RWPE2 (cell line): ENCODE measurements around the gene LDLRAD3.
A peak's percentile ranks its signal among the peaks of the same experiment; 100 is the strongest.

Experiments
- ATAC-seq: fragments of 200-7000 bp; cut with Tn5 transposase; 3 replicates; pipeline ENCODE4 v1.9.1; 2021; ENCODE audit warnings: low read depth
- DNase-seq: peaks from one replicate; pipeline ENCODE4 v3.0.0-alpha.2; 2020; ENCODE audit warnings: low spot score
- H3K27ac ChIP-seq: fragments of 450-650 bp; 2 replicates; pipeline ENCODE4 v1.5.1; 2017; ENCODE audit warnings: mild to moderate bottlenecking; ENCODE audit not compliant: poor library complexity, severe bottlenecking
- H3K27me3 ChIP-seq: fragments of 250-450 bp; sonication (Bioruptor Pico); 2 replicates; pipeline ENCODE4 v1.5.1; 2021; ENCODE audit warnings: mild to moderate bottlenecking, moderate library complexity; ENCODE audit not compliant: insufficient read depth, poor library complexity, severe bottlenecking
- H3K36me3 ChIP-seq: fragments of 250-450 bp; sonication (Bioruptor Pico); 2 replicates; pipeline ENCODE4 v1.5.1; 2020; ENCODE audit warnings: low read depth, mild to moderate bottlenecking, moderate library complexity
- H3K4me1 ChIP-seq: fragments of 250-450 bp; sonication (Bioruptor Pico); 2 replicates; pipeline ENCODE4 v1.5.1; 2021; ENCODE audit warnings: mild to moderate bottlenecking, moderate library complexity; ENCODE audit not compliant: insufficient read depth, poor library complexity, severe bottlenecking
- H3K4me3 ChIP-seq: fragments of 250-450 bp; sonication (Bioruptor Pico); 2 replicates; pipeline ENCODE4 v1.5.1; 2021; ENCODE audit warnings: mild to moderate bottlenecking, moderate library complexity; ENCODE audit not compliant: severe bottlenecking
- H3K9me3 ChIP-seq: fragments of 250-450 bp; sonication (Bioruptor Pico); 2 replicates; pipeline ENCODE4 v1.5.1; 2021; ENCODE audit warnings: mild to moderate bottlenecking, moderate library complexity; ENCODE audit not compliant: severe bottlenecking
- TF ChIP-seq, protein P1 (sequence below): fragments of 450-650 bp; IDR thresholded peaks from one replicate; pipeline ENCODE4 v1.5.1; 2017; ENCODE audit warnings: mild to moderate bottlenecking, moderate library complexity; ENCODE audit not compliant: poor library complexity, severe bottlenecking

The LDLRAD3 gene

GRCh38 chr11:36127550-36127949, 183.7 kb downstream of the LDLRAD3 start:
- no peaks in the 10 kb centered on the region for H3K36me3 ChIP-seq
- H3K9me3 ChIP-seq = no peaks in the 10 kb centered on the region
- H3K27me3 ChIP-seq = no peaks in the 10 kb centered on the region
- H3K4me1 ChIP-seq = no peaks in the 10 kb centered on the region
- H3K27ac ChIP-seq = no peak overlapping the region
- TF ChIP-seq, protein P1, sequence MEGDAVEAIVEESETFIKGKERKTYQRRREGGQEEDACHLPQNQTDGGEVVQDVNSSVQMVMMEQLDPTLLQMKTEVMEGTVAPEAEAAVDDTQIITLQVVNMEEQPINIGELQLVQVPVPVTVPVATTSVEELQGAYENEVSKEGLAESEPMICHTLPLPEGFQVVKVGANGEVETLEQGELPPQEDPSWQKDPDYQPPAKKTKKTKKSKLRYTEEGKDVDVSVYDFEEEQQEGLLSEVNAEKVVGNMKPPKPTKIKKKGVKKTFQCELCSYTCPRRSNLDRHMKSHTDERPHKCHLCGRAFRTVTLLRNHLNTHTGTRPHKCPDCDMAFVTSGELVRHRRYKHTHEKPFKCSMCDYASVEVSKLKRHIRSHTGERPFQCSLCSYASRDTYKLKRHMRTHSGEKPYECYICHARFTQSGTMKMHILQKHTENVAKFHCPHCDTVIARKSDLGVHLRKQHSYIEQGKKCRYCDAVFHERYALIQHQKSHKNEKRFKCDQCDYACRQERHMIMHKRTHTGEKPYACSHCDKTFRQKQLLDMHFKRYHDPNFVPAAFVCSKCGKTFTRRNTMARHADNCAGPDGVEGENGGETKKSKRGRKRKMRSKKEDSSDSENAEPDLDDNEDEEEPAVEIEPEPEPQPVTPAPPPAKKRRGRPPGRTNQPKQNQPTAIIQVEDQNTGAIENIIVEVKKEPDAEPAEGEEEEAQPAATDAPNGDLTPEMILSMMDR = no peak
- DNase-seq = no peak
- H3K4me3 ChIP-seq = no peak overlapping the region
- no peak for ATAC-seq

DNA sequence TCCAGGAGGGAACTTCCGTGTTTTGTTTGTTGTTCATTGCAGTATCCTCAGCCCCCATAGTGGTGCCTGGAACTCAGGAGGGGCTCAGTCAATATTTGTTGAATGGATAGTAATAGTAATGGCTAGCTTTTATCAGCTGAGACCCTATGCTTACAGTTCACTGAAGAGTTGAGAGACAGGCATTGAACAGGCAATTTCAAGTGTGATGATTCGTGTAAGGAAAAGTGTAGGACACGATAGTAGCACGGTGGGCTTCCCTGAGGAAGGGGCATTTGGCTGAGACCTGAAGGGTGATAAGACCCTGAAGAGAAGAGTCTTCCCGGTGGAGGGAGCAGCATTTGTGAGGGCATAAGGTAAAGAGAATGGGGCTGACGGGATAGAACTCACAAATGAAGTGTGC, 186.1 kb downstream of the LDLRAD3 start:
- TF ChIP-seq, protein P1 = no peak
- no peak overlapping the region for H3K4me3 ChIP-seq
- no peak for ATAC-seq
- DNase-seq = no peak
- H3K4me1 ChIP-seq = no peaks in the 10 kb centered on the region
- H3K27ac ChIP-seq = peak overlapping the region; percentile 11
- H3K27me3 ChIP-seq = no peaks in the 10 kb centered on the region
- no peaks in the 10 kb centered on the region for H3K36me3 ChIP-seq
- H3K9me3 ChIP-seq = no peaks in the 10 kb centered on the region

DNA sequence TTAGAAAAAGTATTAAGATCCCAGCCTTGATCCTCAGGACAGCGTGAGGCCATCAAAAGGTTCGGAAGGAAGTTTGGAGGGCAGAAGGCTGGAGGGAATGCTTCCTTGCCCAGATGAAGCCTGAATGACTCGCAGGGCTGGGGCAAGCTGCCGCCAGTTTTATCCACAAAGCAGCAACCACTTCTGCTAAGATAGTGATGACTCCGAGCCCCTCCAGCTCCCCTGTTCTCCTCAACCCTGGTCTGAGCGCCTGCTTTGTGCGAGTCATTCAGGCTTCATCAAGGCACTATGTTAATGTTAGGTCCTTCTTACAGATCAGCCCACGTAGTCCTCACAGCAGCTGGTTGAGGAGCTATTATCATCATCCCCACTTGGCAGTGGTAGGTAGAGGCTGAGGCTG, 186.5 kb downstream of the LDLRAD3 start:
- Histone ChIP-seq H3K9me3 (no peaks in the 10 kb centered on the region), H3K4me1 (no peaks in the 10 kb centered on the region), H3K27me3 (no peaks in the 10 kb centered on the region), H3K27ac (peak overlapping the region; percentile 11), H3K36me3 (no peaks in the 10 kb centered on the region), H3K4me3 (no peak overlapping the region)
- TF ChIP-seq, protein P1 = no peak
- no peak for DNase-seq
- peak; percentile 78 for ATAC-seq

DNA sequence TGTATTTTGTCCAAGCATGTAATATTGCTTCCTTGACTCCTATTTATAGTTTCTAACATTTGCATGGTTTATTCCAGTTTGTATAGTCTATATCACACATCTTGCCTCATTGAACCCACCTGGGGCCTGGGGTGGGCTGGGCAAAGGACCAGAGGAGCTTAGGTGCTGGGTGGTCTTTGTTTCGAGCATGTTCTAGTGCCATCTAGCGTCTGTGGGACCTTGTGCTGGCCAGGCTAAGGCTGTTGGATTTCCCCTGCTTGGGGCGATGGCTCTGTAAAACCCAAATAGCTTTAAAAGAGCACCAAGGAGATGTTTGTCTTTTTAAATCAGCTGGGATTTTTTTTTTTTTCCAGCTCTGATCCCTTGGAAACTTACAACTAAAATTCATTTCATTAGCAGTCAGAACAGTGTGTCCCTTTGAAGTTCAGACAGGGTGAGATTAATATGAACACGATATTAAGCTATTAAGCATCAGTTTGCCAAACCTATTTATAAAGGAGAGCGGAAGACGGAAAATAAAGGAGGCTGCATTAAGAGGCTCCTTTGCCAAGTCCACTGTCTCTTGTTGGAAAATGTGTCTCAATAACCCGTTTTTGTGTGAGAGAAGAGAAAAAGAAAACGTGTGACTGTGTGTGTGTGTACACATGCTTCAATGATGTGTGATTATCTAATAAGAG, 188.0 kb downstream of the LDLRAD3 start:
- TF ChIP-seq, protein P1 = peak; percentile 58
- peak; percentile 52; the same call in 2 of the 3 replicates for ATAC-seq
- H3K27ac ChIP-seq = no peak overlapping the region
- no peaks in the 10 kb centered on the region for H3K4me1 ChIP-seq
- no peaks in the 10 kb centered on the region for H3K27me3 ChIP-seq
- no peak for DNase-seq
- no peak overlapping the region for H3K4me3 ChIP-seq
- no peaks in the 10 kb centered on the region for H3K36me3 ChIP-seq
- H3K9me3 ChIP-seq = no peaks in the 10 kb centered on the region

GRCh38 chr11:36132940-36133339, 189.1 kb downstream of the LDLRAD3 start:
- H3K9me3 ChIP-seq = no peaks in the 10 kb centered on the region
- no peaks in the 10 kb centered on the region for H3K4me1 ChIP-seq
- DNase-seq = no peak
- H3K4me3 ChIP-seq = no peak overlapping the region
- no peaks in the 10 kb centered on the region for H3K36me3 ChIP-seq
- no peak for ATAC-seq
- TF ChIP-seq, protein P1 = no peak
- H3K27me3 ChIP-seq = no peaks in the 10 kb centered on the region
- H3K27ac ChIP-seq = no peak overlapping the region
